Ascending aorta (tissue), 2 donors: ENCODE results near the gene GABBR2. TPM values are rescaled to one million over a fixed set of nuclear protein-coding genes. Genes with fewer than 3 reads are reported as not detected.

Experiments used
- DNase-seq, 2 donors: peaks; one replicate each; pipeline ENCODE4 v3.0.0-alpha.2; 2019; ENCODE audit warnings: low spot score in 2 of 2
- H3K27ac ChIP-seq, 2 donors: fragments of 200-600 bp; sonication (generic); one replicate each; pipeline ENCODE4 v1.5.1; 2016 to 2017; ENCODE audit warnings: mild to moderate bottlenecking in 1 of 2
- H3K27me3 ChIP-seq: fragments of 200-600 bp; sonication (generic); one replicate; pipeline ENCODE4 v1.5.1; 2017
- H3K36me3 ChIP-seq, 2 donors: fragments of 200-600 bp; sonication (generic); one replicate each; pipeline ENCODE4 v1.5.1; 2016
- H3K4me1 ChIP-seq, 2 donors: fragments of 200-600 bp; sonication (generic); one replicate each; pipeline ENCODE4 v1.5.1; 2016 to 2017; ENCODE audit warnings: mild to moderate bottlenecking in 1 of 2
- H3K4me3 ChIP-seq, 2 donors: fragments of 200-600 bp; sonication (generic); one replicate each; pipeline ENCODE4 v1.5.1; 2016 to 2017; ENCODE audit warnings: mild to moderate bottlenecking in 1 of 2
- H3K9me3 ChIP-seq, 2 donors: fragments of 200-600 bp; sonication (generic); one replicate each; pipeline ENCODE4 v1.5.1; 2016
- intact Hi-C: fragments of 100-400 bp; cut with DNase I; formaldehyde crosslinking; loops from one replicate; pipeline ENCODE4 v1.15.1; 2023
- total RNA-seq: library from RNA; depleted of rRNA; stranded (reverse); fragments of >200 nt; gene quantifications from one replicate; pipeline ENCODE4 v1.1.0, GENCODE V29; 2016
- TF ChIP-seq, protein P1 (sequence below), 3 experiments: fragments of 200-600 bp in 2 of 3; fragments of 450-650 bp in 1 of 3; sonication (generic) in 2 of 3; IDR thresholded peaks; one replicate each; pipeline ENCODE4 v1.5.1; 2016 to 2019; ENCODE audit warnings: antibody characterized with exemption in 3 of 3, mild to moderate bottlenecking in 1 of 3, moderate library complexity in 1 of 3

Gene GABBR2
- total RNA-seq, 1 donor from 2014 or later, result not detected

DNA sequence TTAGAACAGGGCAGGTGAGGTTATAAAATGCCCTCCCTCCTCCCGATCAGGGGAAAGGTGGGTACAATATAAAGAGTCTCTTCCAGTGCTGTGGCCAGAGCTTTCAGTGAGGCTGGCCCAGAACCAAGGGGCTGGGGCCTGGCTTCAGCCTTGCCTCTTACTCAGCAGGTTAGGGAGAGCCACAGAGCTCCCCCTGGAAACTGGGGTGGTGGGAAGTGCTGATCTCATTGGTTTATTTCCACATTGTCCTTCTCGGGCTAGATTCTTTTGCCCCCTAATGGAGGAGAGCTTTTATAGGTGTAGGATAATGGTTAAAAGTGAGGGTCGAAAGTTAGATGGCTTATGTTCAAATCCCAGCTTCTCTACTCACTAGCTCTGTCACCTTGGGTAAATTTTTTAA, 266.6 kb downstream of the GABBR2 start:
- Histone ChIP-seq H3K27me3 (no peaks in the 10 kb centered on the region), H3K4me3 (no peak overlapping the region), H3K27ac (no peak overlapping the region), H3K9me3 (no peaks in the 10 kb centered on the region), H3K36me3 (no peaks in the 10 kb centered on the region), H3K4me1 (no peaks in the 10 kb centered on the region)
- intact Hi-C loops, result no loop called here
- TF ChIP-seq, protein P1, sequence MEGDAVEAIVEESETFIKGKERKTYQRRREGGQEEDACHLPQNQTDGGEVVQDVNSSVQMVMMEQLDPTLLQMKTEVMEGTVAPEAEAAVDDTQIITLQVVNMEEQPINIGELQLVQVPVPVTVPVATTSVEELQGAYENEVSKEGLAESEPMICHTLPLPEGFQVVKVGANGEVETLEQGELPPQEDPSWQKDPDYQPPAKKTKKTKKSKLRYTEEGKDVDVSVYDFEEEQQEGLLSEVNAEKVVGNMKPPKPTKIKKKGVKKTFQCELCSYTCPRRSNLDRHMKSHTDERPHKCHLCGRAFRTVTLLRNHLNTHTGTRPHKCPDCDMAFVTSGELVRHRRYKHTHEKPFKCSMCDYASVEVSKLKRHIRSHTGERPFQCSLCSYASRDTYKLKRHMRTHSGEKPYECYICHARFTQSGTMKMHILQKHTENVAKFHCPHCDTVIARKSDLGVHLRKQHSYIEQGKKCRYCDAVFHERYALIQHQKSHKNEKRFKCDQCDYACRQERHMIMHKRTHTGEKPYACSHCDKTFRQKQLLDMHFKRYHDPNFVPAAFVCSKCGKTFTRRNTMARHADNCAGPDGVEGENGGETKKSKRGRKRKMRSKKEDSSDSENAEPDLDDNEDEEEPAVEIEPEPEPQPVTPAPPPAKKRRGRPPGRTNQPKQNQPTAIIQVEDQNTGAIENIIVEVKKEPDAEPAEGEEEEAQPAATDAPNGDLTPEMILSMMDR (IDR thresholded peaks at IDR 0.05), result no peak
- no peak for DNase-seq

DNA sequence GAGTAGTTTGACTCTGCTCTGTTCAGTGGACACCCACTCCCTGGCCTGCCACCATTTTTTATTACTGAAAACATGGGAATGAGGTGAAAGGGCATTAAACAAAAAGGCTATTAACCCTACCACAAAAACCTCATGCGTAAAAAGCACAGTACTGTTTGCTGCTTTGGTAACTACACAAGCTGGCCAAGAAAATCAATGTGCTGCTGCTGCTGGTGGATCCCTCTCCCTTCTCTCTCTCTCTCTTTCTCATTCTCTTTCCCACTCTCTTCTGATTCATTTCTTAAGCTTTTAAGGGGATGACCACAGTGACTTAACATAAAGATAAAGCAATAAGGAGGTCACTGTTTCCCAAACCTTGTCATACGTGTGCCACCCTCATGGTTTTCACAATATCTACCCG, 270.1 kb downstream of the GABBR2 start:
- Histone ChIP-seq H3K9me3 (no peaks in the 10 kb centered on the region), H3K36me3 (no peaks in the 10 kb centered on the region), H3K4me3 (no peak overlapping the region), H3K4me1 (no peaks in the 10 kb centered on the region), H3K27ac (no peak overlapping the region), H3K27me3 (no peaks in the 10 kb centered on the region)
- no peak for DNase-seq
- intact Hi-C loops, result no loop called here
- TF ChIP-seq, protein P1 (IDR thresholded peaks at IDR 0.05), result no peak

DNA sequence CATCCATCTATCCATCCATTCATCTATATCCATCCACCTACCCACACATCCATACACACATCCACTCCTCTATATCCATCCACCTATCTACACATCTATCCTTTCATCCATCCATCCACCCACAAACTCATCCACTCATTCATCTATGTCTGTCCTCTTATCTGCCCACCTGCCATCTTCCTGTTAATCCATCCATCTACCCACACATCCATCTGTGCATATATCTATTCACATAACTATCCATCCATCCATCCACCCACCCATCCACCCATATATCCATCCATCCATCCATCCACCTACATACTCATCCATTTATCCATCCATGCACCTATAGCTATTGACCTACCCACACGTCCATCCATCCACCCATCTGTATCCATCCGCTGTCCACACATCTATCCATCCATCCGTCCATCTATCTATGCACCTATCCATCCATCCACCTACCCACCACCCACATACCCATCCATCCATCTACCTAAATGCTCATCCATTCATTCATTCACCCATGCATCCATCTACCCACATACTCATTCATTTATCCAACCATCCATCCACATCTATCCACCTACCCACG, 271.2 kb downstream of the GABBR2 start:
- H3K9me3 ChIP-seq, result no peaks in the 10 kb centered on the region
- H3K36me3 ChIP-seq, result no peaks in the 10 kb centered on the region
- no peak for DNase-seq
- TF ChIP-seq, protein P1 (IDR thresholded peaks at IDR 0.05), result no peak
- H3K27ac ChIP-seq, result no peak overlapping the region
- intact Hi-C loops, result no loop called here
- no peak overlapping the region for H3K4me3 ChIP-seq
- no peaks in the 10 kb centered on the region for H3K27me3 ChIP-seq
- H3K4me1 ChIP-seq, result no peaks in the 10 kb centered on the region

DNA sequence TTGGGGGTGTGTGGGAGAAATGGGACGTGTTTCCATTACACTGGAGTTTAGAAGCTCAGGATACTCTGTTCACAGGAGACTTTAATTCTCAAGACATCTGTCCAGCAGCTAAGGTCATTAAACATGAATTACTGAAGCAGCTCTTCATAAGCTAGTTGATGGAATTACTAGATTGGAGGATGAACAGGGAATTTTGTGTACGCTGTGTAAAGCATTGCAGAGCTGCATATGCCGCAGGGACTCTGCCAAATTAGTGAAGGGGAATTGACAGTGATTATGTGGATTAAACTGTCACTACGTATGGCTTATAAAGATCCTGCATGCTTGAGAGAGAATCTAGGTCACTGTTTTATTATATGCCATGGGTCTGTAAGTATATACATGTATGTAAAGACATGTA, 275.8 kb downstream of the GABBR2 start:
- no peaks in the 10 kb centered on the region for H3K27me3 ChIP-seq
- TF ChIP-seq, protein P1 (IDR thresholded peaks at IDR 0.05), result no peak
- no peaks in the 10 kb centered on the region for H3K36me3 ChIP-seq
- DNase-seq, result no peak
- H3K9me3 ChIP-seq, result no peaks in the 10 kb centered on the region
- no peaks in the 10 kb centered on the region for H3K4me1 ChIP-seq
- no peak overlapping the region for H3K4me3 ChIP-seq
- intact Hi-C loops, result no loop called here
- no peak overlapping the region for H3K27ac ChIP-seq

- Histone ChIP-seq H3K27ac (no peak overlapping the region), H3K9me3 (no peaks in the 10 kb centered on the region), H3K36me3 (no peaks in the 10 kb centered on the region), H3K4me3 (no peak overlapping the region), H3K27me3 (no peaks in the 10 kb centered on the region), H3K4me1 (no peaks in the 10 kb centered on the region)
- TF ChIP-seq, protein P1 (IDR thresholded peaks at IDR 0.05), result no peak
- intact Hi-C loops, result no loop called here
- DNase-seq, result no peak
Observed at GRCh38 chr9:98432134-98432533, 276.6 kb downstream of the GABBR2 start.
